Measurements from ENCODE around the gene NXT1.
A peak's percentile ranks its signal among the peaks of the same experiment; 100 is the strongest.

Gene NXT1

DNA sequence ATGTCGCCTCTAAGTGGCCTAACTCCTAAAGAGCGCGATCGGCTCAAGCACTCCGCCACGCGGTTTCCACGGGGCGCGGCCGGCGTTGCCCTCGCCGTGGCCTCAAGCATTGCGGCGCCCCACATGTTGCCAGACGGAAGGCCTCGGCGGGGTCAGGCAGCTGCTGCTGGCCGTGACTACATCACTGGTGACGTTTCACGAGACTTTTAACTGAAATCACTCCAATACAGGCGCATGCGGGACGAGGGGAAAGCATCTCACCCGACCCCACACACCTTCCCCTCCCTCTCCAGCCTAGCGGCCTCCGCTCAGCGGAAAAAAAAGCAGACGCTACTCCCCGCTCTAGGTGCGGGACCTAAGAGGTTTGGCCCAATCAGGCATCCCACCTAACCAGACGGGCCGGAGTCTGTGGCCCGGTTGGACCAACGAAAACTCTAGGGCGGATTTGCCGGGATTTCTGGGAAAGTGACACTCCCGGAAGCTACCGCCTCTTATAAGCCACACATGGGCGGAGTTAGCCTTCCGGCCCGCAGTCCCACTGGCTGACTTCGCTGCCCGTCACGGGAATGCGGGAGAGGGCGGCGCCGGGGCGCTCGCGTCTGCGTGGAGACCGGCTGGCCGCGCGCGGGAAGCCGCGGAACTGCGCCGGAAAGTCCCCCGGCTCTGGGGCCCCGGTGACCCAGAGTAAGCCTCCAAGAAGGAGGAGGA lies at the start of gene NXT1:
NXT1 (plus strand) TSS at position 596 of the 708 bp plus-strand sequence. CDS start 3,251 bp downstream, outside the sequence.
- TF ChIP-seq, protein P1, sequence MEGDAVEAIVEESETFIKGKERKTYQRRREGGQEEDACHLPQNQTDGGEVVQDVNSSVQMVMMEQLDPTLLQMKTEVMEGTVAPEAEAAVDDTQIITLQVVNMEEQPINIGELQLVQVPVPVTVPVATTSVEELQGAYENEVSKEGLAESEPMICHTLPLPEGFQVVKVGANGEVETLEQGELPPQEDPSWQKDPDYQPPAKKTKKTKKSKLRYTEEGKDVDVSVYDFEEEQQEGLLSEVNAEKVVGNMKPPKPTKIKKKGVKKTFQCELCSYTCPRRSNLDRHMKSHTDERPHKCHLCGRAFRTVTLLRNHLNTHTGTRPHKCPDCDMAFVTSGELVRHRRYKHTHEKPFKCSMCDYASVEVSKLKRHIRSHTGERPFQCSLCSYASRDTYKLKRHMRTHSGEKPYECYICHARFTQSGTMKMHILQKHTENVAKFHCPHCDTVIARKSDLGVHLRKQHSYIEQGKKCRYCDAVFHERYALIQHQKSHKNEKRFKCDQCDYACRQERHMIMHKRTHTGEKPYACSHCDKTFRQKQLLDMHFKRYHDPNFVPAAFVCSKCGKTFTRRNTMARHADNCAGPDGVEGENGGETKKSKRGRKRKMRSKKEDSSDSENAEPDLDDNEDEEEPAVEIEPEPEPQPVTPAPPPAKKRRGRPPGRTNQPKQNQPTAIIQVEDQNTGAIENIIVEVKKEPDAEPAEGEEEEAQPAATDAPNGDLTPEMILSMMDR (IDR thresholded peaks at IDR 0.05; ENCODE audit: low read depth, low read length, missing control alignments) = no peak
- H3K4me3 ChIP-seq (replicated peaks; ENCODE audit: low read depth, low read length) = peak within 1 kb of the TSS; percentile 94
- peak; percentile 92 for DNase-seq (ENCODE audit: extremely low read depth, low read depth)

DNA sequence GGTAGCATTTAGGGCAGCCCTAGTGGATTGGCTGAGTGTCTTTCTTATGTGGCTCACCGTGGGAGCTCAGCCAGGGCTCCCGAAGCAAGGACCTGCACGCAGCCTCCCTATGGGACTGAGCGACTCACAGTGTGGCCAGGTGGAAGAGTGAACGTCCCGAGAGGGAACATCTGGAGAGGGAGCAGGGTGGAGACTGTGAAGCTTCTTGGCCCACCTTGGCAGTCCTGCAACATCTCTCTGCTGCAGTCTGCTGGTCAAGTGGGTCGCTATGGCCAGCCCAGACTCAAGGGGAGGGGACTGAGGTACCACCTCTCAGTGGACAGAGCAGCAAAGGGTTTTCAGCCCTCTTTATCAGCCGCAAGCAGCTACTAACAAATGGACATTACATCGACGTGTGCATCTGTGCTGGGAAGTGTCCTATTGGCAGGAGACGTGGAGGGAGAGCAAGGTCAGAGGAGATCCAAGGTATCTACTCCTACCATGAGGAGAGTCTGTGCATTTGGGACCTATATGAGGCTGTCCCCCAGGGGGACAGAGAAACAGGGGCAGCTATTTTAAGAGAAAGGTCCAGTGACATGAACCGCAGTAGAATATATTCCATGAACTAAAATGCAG lies 49.0 kb upstream of the NXT1 start:
- DNase-seq (ENCODE audit: extremely low read depth, low read depth) = no peak
- TF ChIP-seq, protein P1 (IDR thresholded peaks at IDR 0.05; ENCODE audit: low read depth, low read length, missing control alignments) = no peak
- H3K4me3 ChIP-seq (replicated peaks; ENCODE audit: low read depth, low read length) = no peak overlapping the region

DNA sequence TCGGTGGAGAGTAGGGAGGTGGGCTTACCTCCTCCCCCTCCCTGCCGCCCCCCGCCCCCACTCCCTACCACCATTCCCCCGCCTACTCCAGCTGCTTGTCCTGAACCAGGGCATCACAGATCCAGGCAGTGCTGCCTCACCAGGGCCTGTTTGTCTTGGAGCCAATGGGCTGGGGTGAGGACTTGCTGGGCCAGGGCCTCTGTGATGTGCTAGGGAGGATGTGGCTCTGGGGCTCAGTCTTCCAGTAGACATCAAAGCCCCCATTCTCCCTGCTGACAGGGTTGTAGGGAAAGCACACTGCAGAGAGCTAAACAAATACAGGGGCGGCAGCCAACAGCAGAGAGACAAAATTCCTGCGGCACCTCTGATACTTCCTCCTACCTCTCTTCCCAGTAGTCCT lies 48.2 kb upstream of the NXT1 start:
- no peak for DNase-seq (ENCODE audit: extremely low read depth, low read depth)
- TF ChIP-seq, protein P1 (IDR thresholded peaks at IDR 0.05; ENCODE audit: low read depth, low read length, missing control alignments) = no peak
- H3K4me3 ChIP-seq (replicated peaks; ENCODE audit: low read depth, low read length) = no peak overlapping the region

DNA sequence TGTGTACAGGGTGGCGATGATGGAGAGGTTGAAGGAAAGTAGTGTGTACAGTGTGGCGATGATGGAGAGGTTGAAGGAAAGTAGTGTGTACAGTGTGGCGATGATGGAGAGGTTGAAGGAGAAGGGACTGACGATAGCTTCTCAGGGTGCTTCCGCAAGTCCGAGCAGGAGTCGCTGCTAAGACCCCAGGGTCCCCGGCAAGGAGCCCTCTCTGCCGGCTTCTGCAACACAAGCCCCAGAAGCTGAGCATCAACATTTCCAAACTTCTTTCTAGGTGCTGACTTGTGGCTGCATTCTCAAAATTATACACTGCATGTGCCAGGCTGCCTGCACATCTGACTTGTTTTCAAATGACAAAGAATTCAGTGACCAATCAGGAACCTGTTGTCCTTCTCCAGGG lies 47.8 kb upstream of the NXT1 start:
- H3K4me3 ChIP-seq (replicated peaks; ENCODE audit: low read depth, low read length) = no peak overlapping the region
- TF ChIP-seq, protein P1 (IDR thresholded peaks at IDR 0.05; ENCODE audit: low read depth, low read length, missing control alignments) = no peak
- no peak for DNase-seq (ENCODE audit: extremely low read depth, low read depth)

DNA sequence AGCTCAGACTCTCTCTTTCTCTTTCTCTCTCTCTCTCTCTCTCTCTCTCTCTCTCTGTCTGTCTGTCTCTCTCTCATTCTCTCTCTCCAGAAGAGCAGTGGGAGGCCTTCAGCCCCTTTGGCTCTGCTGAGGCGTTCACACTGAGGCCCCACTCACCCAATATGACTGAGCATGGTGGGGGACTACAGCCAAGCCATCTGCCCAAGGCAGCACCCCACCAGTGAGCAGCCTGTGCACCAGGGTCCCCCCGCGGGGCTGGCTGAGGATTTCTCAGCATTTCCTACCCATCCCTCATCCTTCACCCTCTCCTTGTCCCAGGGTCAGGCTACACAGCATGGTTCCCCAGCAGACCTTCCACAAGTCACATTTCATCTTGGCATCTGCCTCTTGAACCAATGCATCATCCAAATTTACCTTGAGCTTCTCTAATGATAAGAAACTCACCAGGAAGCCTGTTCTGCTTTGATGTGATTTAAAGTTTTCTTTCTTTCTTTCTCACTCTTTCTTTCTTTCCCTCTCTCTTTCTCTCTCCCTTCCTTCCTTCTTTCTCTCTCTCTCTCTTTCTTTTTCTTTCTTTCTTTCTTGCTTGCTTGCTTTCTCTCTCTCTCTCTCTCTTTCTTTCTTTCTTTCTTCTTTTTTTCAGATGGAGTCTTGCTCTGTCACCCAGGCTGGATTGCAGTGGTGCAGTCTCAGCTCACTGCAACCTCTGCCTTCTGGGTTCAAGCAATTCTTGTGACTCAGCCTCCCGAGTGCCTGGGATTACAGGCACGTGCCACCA lies 47.1 kb upstream of the NXT1 start:
- H3K4me3 ChIP-seq (replicated peaks; ENCODE audit: low read depth, low read length) = no peak overlapping the region
- no peak for DNase-seq (ENCODE audit: extremely low read depth, low read depth)
- TF ChIP-seq, protein P1 (IDR thresholded peaks at IDR 0.05; ENCODE audit: low read depth, low read length, missing control alignments) = no peak

DNA sequence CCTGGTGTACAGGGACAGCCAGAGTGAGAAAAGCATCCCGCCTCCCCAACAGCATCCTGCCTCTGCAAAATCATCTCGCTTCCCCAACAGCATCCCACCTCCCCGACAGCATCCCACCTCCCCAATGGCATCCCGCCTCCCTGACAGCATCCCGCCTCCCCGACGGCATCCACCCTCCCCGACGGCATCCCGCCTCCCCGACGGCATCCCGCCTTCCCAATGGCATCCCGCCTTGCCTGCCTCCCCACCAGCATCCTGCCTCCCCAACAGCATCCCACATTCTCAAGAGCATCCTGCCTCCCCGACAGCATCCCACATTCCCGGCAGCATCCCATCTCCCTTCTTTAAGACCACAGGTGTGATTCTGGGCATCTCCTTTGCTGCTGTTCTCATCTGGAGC lies 46.0 kb upstream of the NXT1 start:
- no peak for DNase-seq (ENCODE audit: extremely low read depth, low read depth)
- H3K4me3 ChIP-seq (replicated peaks; ENCODE audit: low read depth, low read length) = no peak overlapping the region
- TF ChIP-seq, protein P1 (IDR thresholded peaks at IDR 0.05; ENCODE audit: low read depth, low read length, missing control alignments) = no peak
